HG03558 (cell line): ENCODE data around the gene LTV1.
"Not testable (repeated sequence)": the region's sequence is repeated elsewhere in the genome, so short reads cannot be mapped to it uniquely, and the experiment has no call there.

Experiments used
- ATAC-seq: cut with Tn5 transposase; IDR thresholded peaks from one replicate; pipeline ENCODE4 v1.9.1; 2021; ENCODE audit warnings: moderate number of reproducible peaks; ENCODE audit not compliant: unreplicated experiment; ENCODE audit errors: extremely low read depth

LTV1 gene

DNA sequence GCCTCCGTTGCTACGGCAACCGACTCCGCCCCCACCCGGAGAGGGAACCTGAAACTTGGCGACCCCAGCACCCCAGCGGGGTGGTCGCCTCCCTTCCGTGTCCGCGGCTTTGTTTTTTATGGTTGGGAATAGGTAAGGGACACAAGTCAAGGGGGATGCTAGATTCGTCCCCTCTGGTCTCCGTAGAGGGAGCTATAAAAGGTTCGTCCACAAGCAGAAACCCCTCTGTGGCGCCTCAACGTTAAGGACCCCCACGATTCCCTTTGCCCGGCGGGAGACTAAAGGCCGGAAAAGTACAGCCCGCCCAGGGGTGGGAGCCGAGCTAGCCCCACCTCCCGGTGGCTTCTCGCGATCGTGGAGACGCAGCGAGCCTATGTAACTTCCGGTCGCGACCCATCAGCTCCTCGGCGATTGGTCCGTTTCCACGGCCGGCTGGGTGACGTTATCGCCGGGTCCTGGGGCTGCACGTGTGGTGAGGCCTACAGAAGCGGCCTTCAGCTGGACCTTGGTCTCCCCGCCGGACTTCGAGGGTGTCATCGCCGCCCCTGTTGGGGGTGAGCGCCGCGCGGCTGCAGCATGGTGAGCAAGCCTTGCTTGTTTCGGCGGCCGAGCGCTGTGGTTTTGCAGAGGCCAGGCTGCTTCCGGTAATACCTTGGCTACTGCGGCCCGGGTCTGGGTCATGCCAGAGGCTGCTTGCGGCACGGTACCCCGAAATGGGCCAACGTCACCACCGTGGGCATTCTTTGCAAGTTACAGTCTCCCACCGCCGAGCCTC is at the start of gene LTV1:
Gene LTV1 (plus strand): TSS at position 437 of the 775 bp plus-strand sequence. CDS start 140 bp downstream, at position 577.
- ATAC-seq = peak; percentile 99

GRCh38 chr6:143796551-143796950 is 46.6 kb upstream of the LTV1 start:
- ATAC-seq = not testable (repeated sequence)

DNA sequence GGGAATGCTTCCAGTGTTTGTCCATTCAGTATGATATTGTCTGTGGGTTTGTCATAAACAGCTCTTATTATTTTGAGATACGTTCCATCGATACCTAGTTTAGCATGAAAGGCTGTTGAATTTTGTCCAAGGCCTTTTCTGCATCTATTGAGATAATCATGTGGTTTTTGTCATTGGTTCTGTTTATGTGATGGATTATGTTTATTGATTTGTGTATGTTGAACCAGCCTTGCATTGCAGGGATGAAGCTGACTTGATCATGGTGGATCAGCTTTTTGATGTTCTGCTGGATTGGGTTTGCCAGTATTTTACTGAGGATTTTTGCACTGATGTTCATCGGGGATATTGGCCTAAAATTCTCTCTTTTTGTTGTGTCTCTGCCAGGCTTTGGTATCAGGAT is 44.7 kb upstream of the LTV1 start:
- ATAC-seq = not testable (repeated sequence)

DNA sequence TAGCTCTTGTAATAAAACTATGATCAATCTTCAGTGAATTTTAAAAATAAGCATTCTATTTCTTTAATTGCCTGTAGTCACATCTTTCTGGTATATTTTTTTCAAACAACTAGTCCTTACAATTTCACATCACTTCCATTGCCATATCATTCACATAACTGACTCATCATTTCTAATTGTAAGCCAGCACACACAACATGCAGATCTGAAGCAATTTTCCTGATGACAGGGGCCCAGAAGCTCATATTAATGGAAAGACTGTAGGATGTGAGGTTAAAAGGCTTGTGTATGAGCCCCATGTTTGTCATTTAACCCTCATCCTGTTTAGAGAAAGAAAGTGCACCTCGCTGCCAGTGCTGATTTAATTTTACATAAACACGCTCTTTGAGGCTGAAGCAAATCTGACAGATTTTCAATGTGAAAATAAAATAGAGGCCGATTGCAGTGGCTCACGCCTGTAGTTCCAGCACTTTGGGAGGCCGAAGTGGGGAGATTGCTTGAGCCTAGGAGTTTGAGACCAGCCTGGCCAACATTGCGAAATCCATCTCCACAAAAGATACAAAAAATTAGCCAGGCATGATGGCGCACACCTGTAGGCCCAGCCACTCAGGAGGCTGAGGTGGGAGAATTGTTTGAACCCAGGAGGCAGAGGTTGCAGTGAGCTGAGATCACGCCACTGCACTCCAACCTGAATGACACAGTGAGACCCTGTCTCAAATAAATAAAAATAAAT is 40.1 kb upstream of the LTV1 start:
- no peak for ATAC-seq

DNA sequence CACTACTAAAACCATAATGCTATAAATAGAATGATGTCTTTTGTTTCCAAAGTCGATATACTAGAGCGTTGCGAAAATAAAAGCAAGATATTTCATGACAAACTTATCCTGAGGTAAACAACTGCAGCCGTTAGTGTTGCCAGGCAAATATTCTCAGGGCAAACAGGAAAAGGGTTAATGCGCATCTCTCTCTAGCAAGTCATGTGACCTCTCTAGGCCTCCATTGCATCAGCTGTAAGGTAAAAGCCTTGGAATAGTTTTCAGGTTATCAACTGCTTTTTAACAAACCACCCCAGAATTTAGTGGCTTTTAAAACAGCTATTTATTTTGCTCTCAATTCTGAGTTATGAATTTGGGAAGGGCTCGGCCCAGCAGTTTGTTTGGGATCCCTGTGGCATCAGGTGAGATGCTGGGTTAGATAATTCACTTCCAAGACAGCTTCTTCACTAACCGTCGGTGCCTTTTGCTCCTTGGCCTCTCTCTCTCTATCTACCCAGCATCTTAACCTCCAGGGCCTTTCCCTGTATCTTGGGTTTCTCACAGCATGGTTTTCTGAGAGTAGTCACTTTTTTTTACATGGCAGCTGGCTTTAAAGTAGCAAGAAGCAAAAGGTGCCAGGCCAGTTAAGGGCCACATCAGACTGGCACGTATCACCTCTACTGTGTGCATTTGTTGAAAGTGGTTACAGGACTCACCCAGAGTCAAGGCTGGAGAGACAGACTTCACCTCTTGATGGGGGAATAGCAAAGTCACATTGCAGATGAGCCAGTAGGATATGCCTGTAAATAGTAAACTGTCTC is 39.2 kb upstream of the LTV1 start:
- ATAC-seq = no peak

DNA sequence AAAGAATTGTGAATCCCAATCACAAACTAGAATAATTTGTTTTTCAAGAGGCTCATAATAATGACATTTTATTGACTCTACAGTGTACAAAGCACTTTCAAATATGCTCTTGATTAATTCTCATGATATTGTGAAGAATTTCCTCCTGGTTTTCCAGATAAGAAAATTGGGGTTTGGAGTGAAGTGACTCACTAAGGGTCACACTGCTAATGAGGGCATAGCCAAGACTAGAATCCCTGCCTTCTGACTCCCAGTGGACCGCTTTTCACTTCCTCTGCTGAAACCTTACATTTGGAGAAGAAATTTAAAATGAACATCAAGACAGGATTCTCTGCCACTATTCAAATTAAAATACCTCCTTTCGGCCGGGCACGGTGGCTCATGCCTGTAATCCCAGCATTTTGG is 38.3 kb upstream of the LTV1 start:
- ATAC-seq = no peak

GRCh38 chr6:143806282-143807102 is 36.6 kb upstream of the LTV1 start:
- no peak for ATAC-seq

DNA sequence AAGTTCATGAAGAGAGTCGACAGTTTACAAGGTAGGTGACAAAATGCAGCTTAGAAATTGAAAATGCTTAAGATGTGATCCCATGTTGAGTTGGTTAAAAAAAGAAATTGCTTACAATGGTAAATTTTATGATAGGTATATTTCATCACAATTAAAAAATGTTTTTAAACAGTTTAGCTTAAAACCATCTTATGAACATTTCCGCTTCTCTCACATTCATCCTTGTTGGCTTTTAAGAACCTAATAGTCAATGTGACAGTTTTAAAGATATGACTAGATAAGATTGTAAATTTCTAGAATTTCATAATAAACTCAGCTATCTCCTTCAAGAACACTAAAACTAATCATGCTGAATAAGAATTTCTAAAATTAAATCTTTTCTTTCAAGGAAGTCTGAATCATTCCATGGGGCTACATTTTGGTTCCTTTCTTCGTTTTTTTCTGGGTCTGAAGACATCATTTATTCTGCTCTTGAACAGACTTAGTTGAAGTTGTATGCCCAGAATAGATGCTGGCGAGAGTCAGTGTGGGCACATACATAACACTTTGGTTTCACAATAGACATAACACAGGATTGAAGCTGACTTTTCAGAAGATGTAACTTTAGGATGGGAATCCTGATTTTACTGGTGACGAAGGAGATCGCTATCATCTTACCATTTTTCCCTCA is 35.9 kb upstream of the LTV1 start:
- ATAC-seq = no peak

DNA sequence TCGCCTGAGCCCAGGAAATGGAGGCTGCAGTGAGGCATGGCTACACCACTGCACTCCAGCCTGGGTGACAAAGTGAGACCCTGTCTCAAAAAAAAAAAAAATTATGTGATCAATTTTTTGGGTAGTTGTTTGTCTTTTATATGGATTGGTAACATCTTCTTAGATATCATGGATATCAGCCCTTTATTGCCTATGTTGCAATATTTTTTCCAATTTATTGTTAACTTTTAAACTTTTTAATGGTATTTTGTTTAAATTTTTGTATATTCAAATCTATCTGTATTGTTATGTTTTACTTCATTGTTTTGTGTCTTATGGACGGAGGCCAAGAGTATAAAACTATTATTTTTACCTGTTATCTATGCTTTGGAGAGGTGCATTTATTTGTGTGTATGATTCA is 32.4 kb upstream of the LTV1 start:
- no peak for ATAC-seq

DNA sequence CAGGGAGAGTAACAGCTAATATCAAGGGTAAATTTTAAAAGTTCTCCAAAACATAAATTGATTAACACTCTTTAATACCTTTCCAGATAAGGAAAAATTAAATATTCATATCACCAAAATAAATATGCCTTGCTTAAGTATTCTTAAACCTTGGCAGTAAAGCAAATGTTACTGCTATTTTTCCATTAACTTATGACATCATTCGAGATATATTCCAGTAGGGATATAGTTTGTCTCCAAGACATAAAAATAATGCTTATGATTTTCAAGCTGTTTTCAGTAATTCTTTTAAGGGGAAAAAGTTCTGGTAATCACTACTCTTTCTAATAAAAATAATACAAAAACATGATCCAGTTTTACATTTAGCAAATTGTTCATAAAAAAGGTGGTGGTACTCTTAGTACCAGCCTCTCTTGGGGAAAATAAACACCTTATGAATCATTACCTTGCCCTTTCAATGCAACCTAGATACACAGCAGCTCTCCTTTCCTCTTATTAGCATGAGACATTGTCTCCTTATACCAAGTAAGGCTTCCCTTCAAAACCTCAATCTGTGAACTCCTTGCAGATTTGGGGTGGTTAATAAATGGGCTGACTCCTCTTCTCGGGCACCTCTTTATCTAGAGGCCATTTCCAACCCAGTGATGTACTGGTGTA is 31.5 kb upstream of the LTV1 start:
- no peak for ATAC-seq

- ATAC-seq = no peak
Measured at GRCh38 chr6:143817621-143818020, 25.5 kb upstream of the LTV1 start.

DNA sequence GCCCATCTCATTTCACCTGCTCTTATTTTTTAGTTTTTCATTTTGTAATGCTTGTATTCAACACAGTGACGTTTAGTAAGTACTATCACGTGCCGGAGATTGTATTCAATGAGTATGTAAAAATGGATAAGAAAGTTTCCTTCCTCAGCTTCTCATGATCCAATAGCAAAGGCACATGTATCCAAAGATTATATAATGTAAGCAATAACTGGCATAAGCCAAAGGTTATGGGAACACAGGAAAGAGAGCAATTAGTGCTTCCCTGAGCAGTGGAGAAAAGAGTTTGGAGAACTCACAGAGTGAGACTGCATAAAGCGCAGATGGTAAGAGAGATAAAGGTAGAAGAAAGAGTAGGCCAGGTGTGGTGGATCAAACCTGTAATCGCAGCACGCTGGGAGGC is 21.8 kb upstream of the LTV1 start:
- no peak for ATAC-seq

- no peak for ATAC-seq
Measured at GRCh38 chr6:143822584-143823024, 20.5 kb upstream of the LTV1 start.

GRCh38 chr6:143823548-143823947 is 19.6 kb upstream of the LTV1 start:
- ATAC-seq = no peak

GRCh38 chr6:143828572-143828971 is 14.6 kb upstream of the LTV1 start:
- ATAC-seq = no peak

GRCh38 chr6:143836150-143836549 is 7.0 kb upstream of the LTV1 start:
- no peak for ATAC-seq

DNA sequence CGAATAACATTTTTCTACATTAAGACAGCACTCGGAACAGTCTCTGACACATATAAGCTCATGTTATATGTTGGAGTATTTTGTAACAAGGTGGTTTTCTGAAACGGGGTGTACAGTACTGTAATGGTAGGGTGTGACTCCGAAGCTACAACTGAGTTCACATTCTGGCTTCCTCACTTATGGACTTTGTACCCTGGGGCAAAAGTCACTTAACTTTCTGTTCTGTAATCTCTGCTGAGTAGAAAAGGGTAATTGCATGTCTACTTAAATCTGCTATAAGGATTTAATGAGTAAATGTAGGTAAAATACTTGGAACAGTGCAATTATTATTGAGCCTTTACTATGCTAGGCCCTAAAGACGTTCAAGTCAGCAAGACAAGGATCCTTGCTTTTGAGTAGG is 4.7 kb upstream of the LTV1 start:
- ATAC-seq = no peak

DNA sequence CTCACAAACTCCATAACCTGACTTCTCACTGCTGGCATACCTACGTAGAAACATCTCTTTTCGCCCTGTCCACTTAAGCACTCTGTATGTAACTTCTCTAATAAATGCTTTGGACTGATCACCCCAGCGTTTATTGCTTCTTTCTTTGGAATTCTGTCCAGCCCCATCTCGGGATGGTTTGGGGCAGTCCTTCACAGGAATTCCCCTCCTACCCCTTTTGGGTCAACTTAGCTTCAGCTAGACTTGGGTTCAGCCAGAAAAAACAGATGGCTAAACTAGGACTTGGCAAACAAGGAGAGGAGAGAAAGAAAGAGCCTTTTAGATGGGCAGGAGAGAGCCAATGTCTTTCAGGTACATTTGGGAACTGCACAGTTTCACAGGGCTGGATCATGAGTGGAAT is 3.9 kb upstream of the LTV1 start:
- no peak for ATAC-seq
